Ovary (tissue), 3 donors: ENCODE data around the gene BCAR3.

Source experiments
- POLR2A ChIP-seq: fragments of 450-650 bp; IDR thresholded peaks from one replicate; pipeline ENCODE4 v1.6.1; 2017; ENCODE audit warnings: antibody characterized with exemption, mild to moderate bottlenecking, moderate library complexity
- TF ChIP-seq, protein P1 (sequence below), 3 donors: fragments of 450-650 bp in 2 of 3; fragments of 200-600 bp in 1 of 3; IDR thresholded peaks; one replicate each; pipeline versions ENCODE4 v1.5.1 to v1.8.0; 2016 to 2022; ENCODE audit warnings: antibody characterized with exemption in 3 of 3, mild to moderate bottlenecking in 1 of 3
- donor health status: DM: no; HTN: no; CAD: no.

DNA sequence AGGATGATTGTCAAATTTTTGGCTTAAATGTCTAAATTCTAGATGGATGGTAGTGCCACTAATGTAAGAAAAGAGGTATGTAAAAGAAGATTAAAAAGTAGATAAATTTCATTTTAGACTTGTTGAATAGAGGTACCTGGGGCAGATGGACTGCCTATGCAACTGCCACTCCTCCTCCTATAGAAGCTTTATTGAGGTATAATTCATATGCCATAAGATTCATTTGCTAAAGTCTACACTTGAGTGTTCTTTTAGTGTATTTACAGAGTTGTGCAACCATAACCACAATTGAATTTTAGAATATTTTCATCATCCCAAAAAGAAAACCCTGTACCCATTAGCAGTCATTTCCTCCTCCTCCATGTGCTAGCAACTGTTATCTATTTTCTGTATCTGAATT is 163.1 kb downstream of the BCAR3 start:
- TF ChIP-seq, protein P1, sequence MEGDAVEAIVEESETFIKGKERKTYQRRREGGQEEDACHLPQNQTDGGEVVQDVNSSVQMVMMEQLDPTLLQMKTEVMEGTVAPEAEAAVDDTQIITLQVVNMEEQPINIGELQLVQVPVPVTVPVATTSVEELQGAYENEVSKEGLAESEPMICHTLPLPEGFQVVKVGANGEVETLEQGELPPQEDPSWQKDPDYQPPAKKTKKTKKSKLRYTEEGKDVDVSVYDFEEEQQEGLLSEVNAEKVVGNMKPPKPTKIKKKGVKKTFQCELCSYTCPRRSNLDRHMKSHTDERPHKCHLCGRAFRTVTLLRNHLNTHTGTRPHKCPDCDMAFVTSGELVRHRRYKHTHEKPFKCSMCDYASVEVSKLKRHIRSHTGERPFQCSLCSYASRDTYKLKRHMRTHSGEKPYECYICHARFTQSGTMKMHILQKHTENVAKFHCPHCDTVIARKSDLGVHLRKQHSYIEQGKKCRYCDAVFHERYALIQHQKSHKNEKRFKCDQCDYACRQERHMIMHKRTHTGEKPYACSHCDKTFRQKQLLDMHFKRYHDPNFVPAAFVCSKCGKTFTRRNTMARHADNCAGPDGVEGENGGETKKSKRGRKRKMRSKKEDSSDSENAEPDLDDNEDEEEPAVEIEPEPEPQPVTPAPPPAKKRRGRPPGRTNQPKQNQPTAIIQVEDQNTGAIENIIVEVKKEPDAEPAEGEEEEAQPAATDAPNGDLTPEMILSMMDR (IDR thresholded peaks at IDR 0.05) = no peak
- TF ChIP-seq POLR2A = no peak
